ENCODE data around the gene B4GALNT3. TPM values are rescaled to one million over a fixed set of nuclear protein-coding genes. Genes with fewer than 3 reads are reported as not detected.
A peak's percentile ranks its signal among the peaks of the same experiment; 100 is the strongest.

B4GALNT3 gene
- total RNA-seq, 4 donors from 2014 or later: 0.20 to 1.9 (median 0.82) TPM

DNA sequence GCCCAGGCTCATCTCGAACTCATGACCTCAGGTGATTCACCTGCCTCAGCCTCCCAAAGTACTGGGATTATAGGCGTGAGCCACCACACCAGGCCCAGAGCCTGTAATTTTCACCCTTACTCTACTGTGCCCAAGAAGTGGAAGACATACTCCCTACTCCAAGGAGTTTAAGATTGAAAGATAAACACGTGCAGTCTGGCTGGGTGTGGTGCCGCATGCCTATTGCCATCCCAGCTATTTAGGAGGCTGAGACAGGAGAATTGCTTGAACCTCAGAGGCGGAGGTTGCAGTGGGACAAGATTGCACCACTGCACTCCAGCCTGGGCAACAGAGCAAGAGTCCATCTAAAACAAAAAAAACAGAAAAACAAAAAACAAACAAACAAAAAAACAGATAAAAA, 113.5 kb downstream of the B4GALNT3 start:
- no peak overlapping the region for H3K4me3 ChIP-seq
- intact Hi-C loops (cut with DNase I; ENCODE audit: low total_unique reads): loop anchor here (5.0 kb wide), 1 partner anchor 1034 kb away; no protein-coding TSS in a partner anchor
- peak overlapping the region; percentile 86 to 95 (median 92) for H3K27ac ChIP-seq
- DNase-seq: peak in 1 of 2 donors; percentile 6
- TF ChIP-seq CTCF (IDR thresholded peaks at IDR 0.05 in 4 of 5, conservative IDR thresholded peaks at IDR 0.05 in 1 of 5): no peak
- no peaks in the 10 kb centered on the region for H3K27me3 ChIP-seq
- H3K4me1 ChIP-seq: peaks cover 32 to 38% of the 10 kb centered on the region in 2 donors
- no peaks in the 10 kb centered on the region for H3K36me3 ChIP-seq
- no peaks in the 10 kb centered on the region for H3K9me3 ChIP-seq
- in situ Hi-C loops (cut with MboI; ENCODE audit: low sequenced_read_pairs in 4 of 4): loop anchor here (5.0 to 25.0 kb wide), 8 partner anchors 72 to 1039 kb away; partner anchors contain the start of gene FBXL14 (in 3 of the 4)
- no peak for ATAC-seq

GRCh38 chr12:574475-575128, 114.9 kb downstream of the B4GALNT3 start:
- Histone ChIP-seq H3K4me1 (peaks cover 43 to 45% of the 10 kb centered on the region in 2 donors), H3K36me3 (no peaks in the 10 kb centered on the region), H3K27ac (peak overlapping the region; percentile 50 to 73 (median 67)), H3K9me3 (no peaks in the 10 kb centered on the region), H3K4me3 (no peak overlapping the region), H3K27me3 (no peaks in the 10 kb centered on the region)
- intact Hi-C loops (cut with DNase I; ENCODE audit: low total_unique reads): loop anchor here (5.0 kb wide), 1 partner anchor 1033 kb away; no protein-coding TSS in a partner anchor
- no peak for TF ChIP-seq CTCF (IDR thresholded peaks at IDR 0.05 in 4 of 5, conservative IDR thresholded peaks at IDR 0.05 in 1 of 5)
- TF ChIP-seq POLR2A (IDR thresholded peaks at IDR 0.05): no peak
- ATAC-seq (no peak), DNase-seq (peak in 1 of 2 donors; percentile 6)
- in situ Hi-C loops (cut with MboI; ENCODE audit: low sequenced_read_pairs in 4 of 4): loop anchor here (5.0 to 25.0 kb wide), 11 partner anchors 70 to 1038 kb away; partner anchors contain the start of genes FBXL14 (in 3 of the 4) and WNK1 (in 2 of the 4)

- Histone ChIP-seq H3K4me1 (peaks cover 40 to 45% of the 10 kb centered on the region in 2 donors), H3K27me3 (no peaks in the 10 kb centered on the region), H3K9me3 (no peaks in the 10 kb centered on the region), H3K27ac (peak overlapping the region; percentile 50 to 73 (median 67)), H3K4me3 (no peak overlapping the region), H3K36me3 (no peaks in the 10 kb centered on the region)
- ATAC-seq (no peak), DNase-seq (no peak)
- intact Hi-C loops (cut with DNase I; ENCODE audit: low total_unique reads): no loop called here
- in situ Hi-C loops (cut with MboI; ENCODE audit: low sequenced_read_pairs in 4 of 4): loop anchor here (5.0 to 25.0 kb wide), 8 partner anchors 70 to 240 kb away; partner anchors contain the start of gene WNK1 (in 2 of the 4)
- TF ChIP-seq POLR2A (IDR thresholded peaks at IDR 0.05) (no peak), CTCF (IDR thresholded peaks at IDR 0.05 in 4 of 5, conservative IDR thresholded peaks at IDR 0.05 in 1 of 5) (no peak)
These were observed 115.4 kb downstream of the B4GALNT3 start for GRCh38 chr12:575129-575502.

- in situ Hi-C loops (cut with MboI; ENCODE audit: low sequenced_read_pairs in 4 of 4): loop anchor here (5.0 to 25.0 kb wide), 8 partner anchors 69 to 239 kb away; partner anchors contain the start of gene WNK1 (in 2 of the 4)
- peaks cover 42 to 45% of the 10 kb centered on the region in 2 donors for H3K4me1 ChIP-seq
- DNase-seq: peak; percentile 42 to 74
- peak; percentile 99 for TF ChIP-seq CTCF (IDR thresholded peaks at IDR 0.05 in 4 of 5, conservative IDR thresholded peaks at IDR 0.05 in 1 of 5)
- peak in 1 of 2 donors; percentile 10 for TF ChIP-seq POLR2A (IDR thresholded peaks at IDR 0.05)
- H3K27me3 ChIP-seq: no peaks in the 10 kb centered on the region
- intact Hi-C loops (cut with DNase I; ENCODE audit: low total_unique reads): loop anchor here (1.0 kb wide), 1 partner anchor 175 kb away; no protein-coding TSS in a partner anchor
- ATAC-seq: peak; percentile 46 to 49
- H3K9me3 ChIP-seq: no peaks in the 10 kb centered on the region
- H3K4me3 ChIP-seq: peak overlapping the region in 3 of 4 donors; percentile 11 to 29 (median 14)
- no peaks in the 10 kb centered on the region for H3K36me3 ChIP-seq
- peak overlapping the region; percentile 50 to 73 (median 67) for H3K27ac ChIP-seq
These were observed 116.3 kb downstream of the B4GALNT3 start for GRCh38 chr12:575948-576614.

All from gastrocnemius medialis (tissue), 4 donors.